MCF 10A (cell line): ENCODE results near the gene FAM171A1. TPM values are rescaled to one million over a fixed set of nuclear protein-coding genes. Genes with fewer than 3 reads are reported as not detected.
A peak's percentile ranks its signal among the peaks of the same experiment; 100 is the strongest.

Experiments used
- BruUV-seq: library from RNA; stranded (reverse); fragments of 400-500 nt; replicated peaks from 2 replicates; lab custom pipeline; 2021; lab: Mats Ljungman, UMichigan
- CTCF ChIA-PET: fragments of 300-600 bp; sonication (Branson Sonifier 250); formaldehyde crosslinking; extraction: SDS; loops from one replicate; lab custom pipeline; 2021; ENCODE audit warnings: antibody characterized with exemption, inconsistent platforms; lab: Yijun Ruan, JAX
- POLR2A ChIA-PET: fragments of 300-600, 350-650 bp; sonication (Branson Sonifier 250); formaldehyde crosslinking; extraction: SDS; loops from one replicate; lab custom pipeline; 2020; ENCODE audit warnings: antibody characterized with exemption, inconsistent platforms; lab: Yijun Ruan, JAX
- DNase-seq: peaks from one replicate; pipeline ENCODE4 v3.0.0-alpha.2; 2018; ENCODE audit not compliant: unreplicated experiment
- H3K27ac Mint-ChIP-seq: one replicate; pipeline ENCODE4 v1.8.0; 2022; ENCODE audit warnings: mild to moderate bottlenecking, low read depth, mixed read lengths; ENCODE audit not compliant: unreplicated experiment
- H3K27me3 Mint-ChIP-seq: one replicate; pipeline ENCODE4 v1.8.0; 2022; ENCODE audit warnings: mixed read lengths; ENCODE audit not compliant: insufficient read depth, unreplicated experiment
- H3K36me3 Mint-ChIP-seq: one replicate; pipeline ENCODE4 v1.8.0; 2022; ENCODE audit warnings: mild to moderate bottlenecking, moderate library complexity, mixed read lengths; ENCODE audit not compliant: insufficient read depth, unreplicated experiment
- H3K4me1 Mint-ChIP-seq: one replicate; pipeline ENCODE4 v1.8.0; 2022; ENCODE audit warnings: mixed read lengths; ENCODE audit not compliant: insufficient read depth, unreplicated experiment
- H3K4me3 Mint-ChIP-seq: one replicate; pipeline ENCODE4 v1.8.0; 2022; ENCODE audit warnings: mild to moderate bottlenecking, moderate library complexity, mixed read lengths; ENCODE audit not compliant: unreplicated experiment
- H3K9me3 Mint-ChIP-seq: one replicate; pipeline ENCODE4 v1.8.0; 2022; ENCODE audit warnings: mixed read lengths; ENCODE audit not compliant: unreplicated experiment
- intact Hi-C: fragments of 100-400 bp; cut with micrococcal nuclease; formaldehyde crosslinking; loops from 2 replicates; pipeline ENCODE4 v1.14.1; 2022
- total RNA-seq: library from RNA; stranded (reverse); gene quantifications from 2 replicates; pipeline ENCODE4 v1.2.3, GENCODE V29; 2022
- TF ChIP-seq, protein P1 (sequence below): fragments of 200-600 bp; IDR thresholded peaks from one replicate; pipeline ENCODE4 v1.8.0; 2022; ENCODE audit warnings: antibody characterized with exemption, mild to moderate bottlenecking; ENCODE audit not compliant: unreplicated experiment

FAM171A1 gene
- total RNA-seq, 1 experiment from 2014 or later, result 9.3 TPM

DNA sequence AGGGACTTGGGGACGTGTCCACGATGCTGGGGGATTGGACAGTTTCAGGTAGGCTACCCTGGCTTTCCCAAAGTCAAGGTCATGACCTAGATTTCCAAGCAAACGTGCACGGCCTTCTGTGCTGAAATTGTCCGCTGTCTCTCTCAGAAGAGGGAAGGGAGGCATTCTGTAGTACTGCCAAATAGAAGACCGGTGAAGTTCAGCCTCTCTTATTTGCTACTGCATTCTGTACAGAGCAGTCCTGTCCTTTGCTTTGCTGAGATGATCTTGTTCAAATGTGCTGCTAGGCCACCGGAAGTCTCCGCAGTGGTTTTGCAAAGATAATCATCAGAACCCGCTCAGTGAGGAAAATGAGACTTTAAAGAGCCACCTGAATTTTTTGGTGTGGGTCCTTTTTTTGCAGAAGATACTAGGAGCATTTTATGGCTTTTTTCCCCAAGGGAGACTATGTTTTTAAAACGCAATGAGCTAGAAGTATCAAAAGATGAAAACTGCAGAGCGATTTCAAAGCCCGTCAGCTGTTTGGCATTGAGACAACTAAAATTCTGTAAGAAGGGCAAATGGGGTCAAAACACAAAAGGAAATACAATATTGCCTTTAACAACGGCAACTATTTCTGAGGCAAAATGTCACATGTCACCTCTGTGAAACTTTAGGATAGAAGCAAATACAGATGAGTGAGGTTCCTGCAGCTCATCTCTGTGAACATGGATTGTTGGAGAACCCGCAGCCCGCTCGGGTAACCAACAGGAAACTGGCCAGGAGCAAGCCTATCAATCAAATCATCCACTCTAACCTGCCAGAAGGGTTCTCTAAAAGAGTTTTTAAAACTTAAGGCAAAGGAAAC lies 201.3 kb downstream of the FAM171A1 start:
- peaks cover 23% of the 10 kb centered on the region for H3K4me1 Mint-ChIP-seq
- H3K27ac Mint-ChIP-seq, result no peak overlapping the region
- POLR2A ChIA-PET, result interaction anchor here (0.7 to 2.0 kb wide), 3 partner anchors 31 to 210 kb away, joined by 3 to 5 read pairs (median 4); partner anchors contain the start of gene MEIG1
- H3K9me3 Mint-ChIP-seq, result no peaks in the 10 kb centered on the region
- TF ChIP-seq, protein P1, sequence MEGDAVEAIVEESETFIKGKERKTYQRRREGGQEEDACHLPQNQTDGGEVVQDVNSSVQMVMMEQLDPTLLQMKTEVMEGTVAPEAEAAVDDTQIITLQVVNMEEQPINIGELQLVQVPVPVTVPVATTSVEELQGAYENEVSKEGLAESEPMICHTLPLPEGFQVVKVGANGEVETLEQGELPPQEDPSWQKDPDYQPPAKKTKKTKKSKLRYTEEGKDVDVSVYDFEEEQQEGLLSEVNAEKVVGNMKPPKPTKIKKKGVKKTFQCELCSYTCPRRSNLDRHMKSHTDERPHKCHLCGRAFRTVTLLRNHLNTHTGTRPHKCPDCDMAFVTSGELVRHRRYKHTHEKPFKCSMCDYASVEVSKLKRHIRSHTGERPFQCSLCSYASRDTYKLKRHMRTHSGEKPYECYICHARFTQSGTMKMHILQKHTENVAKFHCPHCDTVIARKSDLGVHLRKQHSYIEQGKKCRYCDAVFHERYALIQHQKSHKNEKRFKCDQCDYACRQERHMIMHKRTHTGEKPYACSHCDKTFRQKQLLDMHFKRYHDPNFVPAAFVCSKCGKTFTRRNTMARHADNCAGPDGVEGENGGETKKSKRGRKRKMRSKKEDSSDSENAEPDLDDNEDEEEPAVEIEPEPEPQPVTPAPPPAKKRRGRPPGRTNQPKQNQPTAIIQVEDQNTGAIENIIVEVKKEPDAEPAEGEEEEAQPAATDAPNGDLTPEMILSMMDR, result no peak
- no peaks in the 10 kb centered on the region for H3K27me3 Mint-ChIP-seq
- no TSS peak for BruUV-seq
- intact Hi-C loops, result loop anchor here (5.0 to 10.0 kb wide), 3 partner anchors 33 to 295 kb away; partner anchors contain the start of genes FAM171A1 and SUV39H2
- CTCF ChIA-PET, result no interaction called here
- peaks cover 13% of the 10 kb centered on the region for H3K36me3 Mint-ChIP-seq
- DNase-seq, result no peak
- no peak overlapping the region for H3K4me3 Mint-ChIP-seq

DNA sequence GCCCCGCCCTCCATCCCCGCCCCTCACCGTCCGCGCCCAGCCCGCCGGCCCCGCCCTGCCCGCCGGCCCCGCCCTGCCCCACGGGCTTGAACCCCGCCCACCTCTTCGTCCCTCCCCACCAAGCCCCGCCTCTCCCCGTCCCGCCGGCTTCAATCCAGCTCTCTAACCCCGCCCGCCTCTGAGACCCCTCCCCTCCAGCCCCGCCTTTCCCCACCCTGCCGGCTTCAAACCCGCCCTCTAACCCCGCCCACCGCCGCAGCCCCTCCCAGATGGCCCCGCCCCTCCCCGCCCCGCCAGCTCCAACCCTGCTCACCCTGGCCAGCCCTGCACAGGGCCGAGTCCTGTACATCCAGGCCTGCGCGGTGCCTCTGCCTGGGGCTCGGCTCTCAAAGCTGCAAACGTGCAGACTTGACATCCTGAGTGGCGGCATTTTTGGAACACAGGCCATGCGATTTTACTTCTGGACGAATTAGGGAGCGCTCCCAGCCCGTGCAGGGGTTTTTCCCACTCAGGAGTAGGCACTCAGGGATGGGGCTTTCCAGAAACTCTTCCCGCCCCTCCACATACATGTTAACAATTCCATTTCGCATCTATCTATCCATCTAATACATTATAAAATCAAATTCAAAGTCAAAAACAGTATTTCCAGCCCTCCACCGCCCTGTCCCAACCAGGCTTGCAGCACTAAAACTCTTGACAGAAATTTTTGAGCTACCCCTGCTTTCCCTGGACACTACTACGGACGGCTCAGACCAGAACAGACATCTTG lies 202.1 kb downstream of the FAM171A1 start:
- no TSS peak for BruUV-seq
- CTCF ChIA-PET, result interaction anchor here (0.7 kb wide), 1 partner anchor 86 kb away, joined by 5 read pairs; no protein-coding TSS in a partner anchor
- Mint-ChIP-seq H3K9me3 (no peaks in the 10 kb centered on the region), H3K4me1 (peaks cover 23% of the 10 kb centered on the region), H3K4me3 (peak overlapping the region; percentile 87), H3K27ac (peak overlapping the region; percentile 80), H3K27me3 (no peaks in the 10 kb centered on the region), H3K36me3 (peaks cover 7% of the 10 kb centered on the region)
- intact Hi-C loops, result loop anchor here (5.0 to 10.0 kb wide), 3 partner anchors 33 to 294 kb away; partner anchors contain the start of genes FAM171A1 and SUV39H2
- peak; percentile 92 for DNase-seq
- TF ChIP-seq, protein P1, result no peak
- POLR2A ChIA-PET, result interaction anchor here (0.7 to 2.7 kb wide), 9 partner anchors 31 to 515 kb away, joined by 3 to 18 read pairs (median 3); partner anchors contain the start of gene MEIG1

DNA sequence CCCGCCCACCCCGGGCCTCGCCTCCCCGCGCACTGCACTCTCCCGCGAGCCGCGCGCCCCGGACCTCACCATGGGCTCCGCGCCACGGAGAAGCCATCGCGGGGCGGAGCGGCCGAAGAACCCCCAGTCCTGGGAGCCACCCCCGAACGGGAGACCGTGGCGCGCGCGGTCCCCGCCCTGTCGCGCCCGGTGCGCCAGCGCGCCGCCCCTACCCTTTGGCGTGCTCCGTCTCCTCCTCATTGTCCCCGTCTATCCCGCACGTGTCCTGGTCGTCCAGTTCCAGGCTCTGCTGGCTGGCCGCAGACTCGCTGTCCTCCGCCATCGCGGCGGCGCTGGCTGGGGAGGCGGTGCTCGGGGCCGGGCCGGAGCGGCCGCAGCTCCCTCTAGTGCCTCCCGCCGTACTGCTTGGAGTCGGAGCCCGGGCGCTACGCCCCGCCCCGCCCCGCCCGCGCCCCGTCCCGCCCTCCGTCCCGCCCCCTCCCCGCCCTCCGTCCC lies 202.8 kb downstream of the FAM171A1 start, which contains the start of gene NMT2:
Gene NMT2 (minus strand): TSS at position 403 of the 495 bp plus-strand sequence. CDS start 81 bp downstream, at position 322.
- Mint-ChIP-seq H3K9me3 (no peaks in the 10 kb centered on the region), H3K27me3 (no peaks in the 10 kb centered on the region), H3K4me1 (peaks cover 23% of the 10 kb centered on the region), H3K27ac (peak within 1 kb of the TSS; percentile 80), H3K4me3 (peak within 1 kb of the TSS; percentile 87), H3K36me3 (peaks cover 7% of the 10 kb centered on the region)
- intact Hi-C loops, result loop anchor here (5.0 to 10.0 kb wide), 3 partner anchors 34 to 294 kb away; partner anchors contain the start of genes FAM171A1 and SUV39H2
- ChIA-PET CTCF (interaction anchor here (0.6 to 0.7 kb wide), 3 partner anchors 85 to 1951 kb away, joined by 3 to 5 read pairs (median 3); no protein-coding TSS in a partner anchor), POLR2A (interaction anchor here (0.6 to 2.7 kb wide), 14 partner anchors 20 to 1467 kb away, joined by 3 to 18 read pairs (median 4); partner anchors contain the start of genes DCLRE1C, MEIG1, RPP38 and SUV39H2)
- DNase-seq, result no peak
- BruUV-seq, result no TSS peak
- TF ChIP-seq, protein P1, result peak; percentile 22
